Aorta (tissue), 5 donors: ENCODE data around the gene BARD1. TPM values are rescaled to one million over a fixed set of nuclear protein-coding genes. Genes with fewer than 3 reads are reported as not detected.
"Not testable (repeated sequence)": the region's sequence is repeated elsewhere in the genome, so short reads cannot be mapped to it uniquely, and the experiment has no call there.

ENCODE experiments used
- ATAC-seq: fragments of 200-7000 bp; cut with Tn5 transposase; one replicate; pipeline ENCODE4 v1.9.1; 2022; ENCODE audit warnings: moderate library complexity; ENCODE audit not compliant: low FRiP score
- DNase-seq, 2 donors: peaks; one replicate each; pipeline ENCODE4 v3.0.0-alpha.2; 2020
- H3K27ac ChIP-seq, 2 donors: one replicate each; pipeline ENCODE4 v1.5.1; 2013; ENCODE audit warnings: low read length in 2 of 2, mild to moderate bottlenecking in 2 of 2, moderate library complexity in 2 of 2, control low read depth in 1 of 2, inconsistent platforms in 1 of 2, low read depth in 1 of 2
- H3K27me3 ChIP-seq, 2 donors: one replicate each; pipeline ENCODE4 v1.6.1; 2013; ENCODE audit warnings: control low read depth in 1 of 2, low read length in 1 of 2, mild to moderate bottlenecking in 1 of 2, moderate library complexity in 1 of 2; ENCODE audit not compliant: insufficient read depth in 2 of 2, control insufficient read depth in 1 of 2
- H3K36me3 ChIP-seq, 2 donors: one replicate each; pipeline ENCODE4 v1.6.1; 2013; ENCODE audit warnings: control low read depth in 1 of 2, low read length in 1 of 2, mild to moderate bottlenecking in 1 of 2; ENCODE audit not compliant: insufficient read depth in 2 of 2, control insufficient read depth in 1 of 2
- H3K4me1 ChIP-seq, 2 donors: one replicate each; pipeline ENCODE4 v1.6.1; 2013; ENCODE audit warnings: low read length in 2 of 2, control low read depth in 1 of 2, mild to moderate bottlenecking in 1 of 2, moderate library complexity in 1 of 2; ENCODE audit not compliant: insufficient read depth in 2 of 2, control insufficient read depth in 1 of 2
- H3K4me3 ChIP-seq, 2 donors: one replicate each; pipeline ENCODE4 v1.5.1; 2013; ENCODE audit warnings: low read length in 2 of 2, control low read depth in 1 of 2, mild to moderate bottlenecking in 1 of 2
- H3K9me3 ChIP-seq: one replicate; pipeline ENCODE4 v1.6.1; 2013; ENCODE audit warnings: mild to moderate bottlenecking, low read length; ENCODE audit not compliant: control insufficient read depth
- WGBS, 2 donors: extraction: QIAGEN DNeasy Blood & Tissue Kit; methylation state at CpG; one replicate each; pipeline ENCODE4 v1.1.7; 2013; 5-methylcytosine and 5-hydroxymethylcytosine counted together
- intact Hi-C, 2 donors: fragments of 100-400 bp; cut with DNase I; formaldehyde crosslinking; loops; one replicate each; pipeline versions ENCODE4 v1.14.2 to v1.15.0; 2022
- polyA plus RNA-seq, 2 donors: library from polyadenylated mRNA; stranded (reverse); fragments of 200-250 nt; gene quantifications; one replicate each; pipeline ENCODE4 v1.2.3, GENCODE V29; 2013
- total RNA-seq, 2 donors: library from RNA; stranded (reverse); fragmentation: NEBNext Ultra II Directional; extraction: Animal tissue kit (Norgen Biotek cat#: 25700); gene quantifications; one replicate each; pipeline ENCODE4 v1.2.1, GENCODE V29; 2021
- donor health status: healthy with polysubstance abuse.
- donor health status: Bipolar disorder and iron deficiency.
- donor health status: DM: no; HTN: no; CAD: no.
- donor health status: DM: no; HTN: no; CAD: no.
- donor health status: DM: yes; HTN: yes; CAD: no.

BARD1 gene
- total and polyA plus RNA-seq, 4 donors, result 0.25 to 21.2 (median 11.1) TPM

GRCh38 chr2:214747992-214748391, 61.5 kb downstream of the BARD1 start:
- intact Hi-C loops, result no loop called here

GRCh38 chr2:214742119-214742518, 67.4 kb downstream of the BARD1 start:
- DNase-seq (no peak), ATAC-seq (no peak)
- intact Hi-C loops, result no loop called here
- Histone ChIP-seq H3K9me3 (no peaks in the 10 kb centered on the region), H3K27me3 (no peaks in the 10 kb centered on the region), H3K4me1 (no peaks in the 10 kb centered on the region), H3K27ac (no peak overlapping the region), H3K36me3 (no peaks in the 10 kb centered on the region), H3K4me3 (no peak overlapping the region)
- WGBS, 2 donors, result 92 to 95% methylated on average over 1 of the region's 1 CpG

More at GRCh38 chr2:214747992-214748391, 61.5 kb downstream of the BARD1 start:
- no peaks in the 10 kb centered on the region for H3K4me1 ChIP-seq
- ATAC-seq (no peak), DNase-seq (no peak)
- H3K27ac ChIP-seq, result no peak overlapping the region
- H3K9me3 ChIP-seq, result no peaks in the 10 kb centered on the region
- no peak overlapping the region for H3K4me3 ChIP-seq
- H3K36me3 ChIP-seq, result peaks cover 0 to 3% of the 10 kb centered on the region in 2 donors
- no peaks in the 10 kb centered on the region for H3K27me3 ChIP-seq

GRCh38 chr2:214740867-214741395, 68.6 kb downstream of the BARD1 start:
- Histone ChIP-seq H3K9me3 (no peaks in the 10 kb centered on the region), H3K4me3 (no peak overlapping the region), H3K4me1 (no peaks in the 10 kb centered on the region), H3K27me3 (no peaks in the 10 kb centered on the region), H3K36me3 (no peaks in the 10 kb centered on the region), H3K27ac (no peak overlapping the region)
- 53 to 63% methylated on average over 1 of the region's 1 CpG for WGBS, 2 donors
- DNase-seq (no peak), ATAC-seq (no peak)
- intact Hi-C loops, result no loop called here

- Histone ChIP-seq H3K27ac (no peak overlapping the region), H3K27me3 (no peaks in the 10 kb centered on the region), H3K4me1 (no peaks in the 10 kb centered on the region), H3K36me3 (no peaks in the 10 kb centered on the region), H3K4me3 (no peak overlapping the region), H3K9me3 (no peaks in the 10 kb centered on the region)
- DNase-seq (no peak), ATAC-seq (no peak)
- 85 to 87% methylated on average over 3 of the region's 3 CpGs for WGBS, 2 donors
- intact Hi-C loops, result no loop called here
Observed at GRCh38 chr2:214737188-214737587, 72.3 kb downstream of the BARD1 start.

GRCh38 chr2:214730800-214731407, 78.6 kb downstream of the BARD1 start:
- no peaks in the 10 kb centered on the region for H3K27me3 ChIP-seq
- peaks cover 3 to 5% of the 10 kb centered on the region in 2 donors for H3K36me3 ChIP-seq
- 68 to 70% methylated on average over 3 of the region's 3 CpGs for WGBS, 2 donors
- no peak overlapping the region for H3K27ac ChIP-seq
- no peak for DNase-seq
- intact Hi-C loops, result no loop called here
- ATAC-seq, result no peak
- no peaks in the 10 kb centered on the region for H3K9me3 ChIP-seq
- H3K4me3 ChIP-seq, result no peak overlapping the region
- no peaks in the 10 kb centered on the region for H3K4me1 ChIP-seq

- ATAC-seq (no peak), DNase-seq (no peak)
- peaks cover 3 to 5% of the 10 kb centered on the region in 2 donors for H3K36me3 ChIP-seq
- H3K4me3 ChIP-seq, result no peak overlapping the region
- H3K27ac ChIP-seq, result no peak overlapping the region
- H3K9me3 ChIP-seq, result no peaks in the 10 kb centered on the region
- no peaks in the 10 kb centered on the region for H3K27me3 ChIP-seq
- 35 to 46% methylated on average over 3 of the region's 3 CpGs for WGBS, 2 donors
- H3K4me1 ChIP-seq, result no peaks in the 10 kb centered on the region
- intact Hi-C loops, result no loop called here
Observed at GRCh38 chr2:214730248-214730647, 79.2 kb downstream of the BARD1 start.

- Histone ChIP-seq H3K27me3 (no peaks in the 10 kb centered on the region), H3K9me3 (no peaks in the 10 kb centered on the region), H3K36me3 (peaks cover 3 to 5% of the 10 kb centered on the region in 2 donors), H3K4me3 (no peak overlapping the region), H3K4me1 (no peaks in the 10 kb centered on the region), H3K27ac (no peak overlapping the region)
- no peak for DNase-seq
- intact Hi-C loops, result no loop called here
- 97 to 100% methylated on average over 1 of the region's 1 CpG for WGBS, 2 donors
- no peak for ATAC-seq
Observed at GRCh38 chr2:214724741-214725140, 84.7 kb downstream of the BARD1 start.

- intact Hi-C loops, DNase-seq, H3K36me3 ChIP-seq, H3K9me3 ChIP-seq, H3K4me3 ChIP-seq, H3K27ac ChIP-seq, ATAC-seq, H3K4me1 ChIP-seq, H3K27me3 ChIP-seq: not testable (repeated sequence)
- 97 to 98% methylated on average over 3 of the region's 3 CpGs for WGBS, 2 donors
Observed at GRCh38 chr2:214717837-214718236, 91.6 kb downstream of the BARD1 start.

- intact Hi-C loops, result no loop called here
- WGBS, 2 donors, result 97% methylated on average over 12 of the region's 12 CpGs
Observed at GRCh38 chr2:214716811-214717560, 92.5 kb downstream of the BARD1 start.

More at GRCh38 chr2:214716811-214717560, 92.5 kb downstream of the BARD1 start:
- H3K4me1 ChIP-seq, result no peaks in the 10 kb centered on the region
- no peak for ATAC-seq
- H3K36me3 ChIP-seq, result no peaks in the 10 kb centered on the region
- DNase-seq, result no peak
- no peaks in the 10 kb centered on the region for H3K9me3 ChIP-seq
- H3K27me3 ChIP-seq, result no peaks in the 10 kb centered on the region
- H3K27ac ChIP-seq, result no peak overlapping the region
- H3K4me3 ChIP-seq, result no peak overlapping the region
